Measurements from ENCODE around the gene ABLIM1.

ABLIM1 gene

DNA sequence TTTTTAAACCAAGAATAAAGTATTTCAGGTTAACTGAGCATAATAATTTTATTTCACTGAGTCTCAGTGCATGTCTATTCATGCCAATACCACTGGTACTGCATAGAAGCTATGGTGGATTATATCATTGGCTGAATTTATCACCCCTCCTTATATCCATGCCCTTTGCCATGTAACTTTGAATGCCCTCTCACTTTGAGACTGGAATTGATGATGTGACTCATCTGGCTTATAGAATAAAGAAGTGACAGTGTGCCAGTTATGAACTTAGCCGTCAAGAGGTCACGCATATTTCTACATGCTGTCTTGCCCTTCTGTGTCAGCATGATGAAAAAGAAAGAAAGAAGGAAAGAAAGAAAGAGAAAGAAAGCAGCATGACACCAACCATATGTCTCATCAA, 20.7 kb upstream of the ABLIM1 start:
- DNase-seq = no peak

DNA sequence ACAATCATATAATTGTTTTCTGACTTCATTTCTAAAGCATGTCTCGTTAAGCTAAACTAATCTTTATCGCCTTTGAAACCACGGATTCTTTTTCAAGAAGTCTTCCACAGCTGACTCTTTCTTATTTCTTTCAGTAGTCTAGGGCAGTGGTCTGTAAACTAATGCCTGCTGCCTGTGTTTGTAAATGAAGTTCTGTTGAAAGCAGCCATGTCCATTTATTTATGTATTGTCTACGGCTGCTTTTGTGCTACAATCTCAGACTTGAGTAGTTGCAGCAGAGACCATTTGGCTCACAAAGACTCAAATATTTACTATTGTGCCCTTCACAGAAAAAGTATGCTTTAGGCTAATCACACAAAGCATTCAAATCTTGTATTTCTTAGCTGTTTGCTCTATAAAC, 20.3 kb upstream of the ABLIM1 start:
- no peak for DNase-seq

DNA sequence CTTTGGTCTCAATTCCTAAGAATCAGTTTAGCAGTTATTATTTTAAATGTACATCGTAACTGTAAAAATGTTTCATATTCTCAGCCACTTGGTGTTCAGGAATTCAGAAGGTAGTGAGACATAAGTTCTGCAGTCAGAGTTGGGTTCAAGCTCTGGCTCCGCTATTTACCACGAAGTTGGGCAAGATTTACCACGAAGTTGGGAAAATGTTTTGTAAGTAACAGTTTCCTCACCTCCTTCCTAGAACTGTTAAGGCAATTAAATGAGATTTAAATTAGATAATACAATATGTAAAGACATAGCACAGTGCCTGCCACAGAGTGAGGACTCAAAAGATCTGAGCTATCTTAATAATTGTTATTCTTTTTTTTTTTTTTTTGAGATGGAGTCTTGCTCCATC, 16.3 kb upstream of the ABLIM1 start:
- no peak for DNase-seq

DNA sequence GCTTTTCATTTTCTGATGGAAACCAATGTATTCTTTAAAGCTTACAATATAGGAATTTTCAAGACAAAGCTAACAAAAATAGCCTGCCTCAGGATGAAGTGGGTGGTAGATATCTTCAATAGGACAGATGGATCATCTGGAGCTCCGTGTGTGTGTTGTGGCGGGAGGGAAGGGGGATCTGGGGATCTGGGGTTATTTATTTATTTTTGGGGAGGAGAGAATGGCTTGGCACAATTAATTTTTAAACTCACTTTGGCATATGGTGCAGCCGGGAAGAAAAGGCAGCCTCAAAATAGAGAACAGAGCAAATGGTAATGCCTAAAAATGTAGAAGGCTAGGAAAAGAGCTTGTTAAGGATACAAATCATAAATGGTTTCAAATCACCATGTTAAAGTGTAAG, 11.6 kb upstream of the ABLIM1 start:
- DNase-seq = no peak

DNA sequence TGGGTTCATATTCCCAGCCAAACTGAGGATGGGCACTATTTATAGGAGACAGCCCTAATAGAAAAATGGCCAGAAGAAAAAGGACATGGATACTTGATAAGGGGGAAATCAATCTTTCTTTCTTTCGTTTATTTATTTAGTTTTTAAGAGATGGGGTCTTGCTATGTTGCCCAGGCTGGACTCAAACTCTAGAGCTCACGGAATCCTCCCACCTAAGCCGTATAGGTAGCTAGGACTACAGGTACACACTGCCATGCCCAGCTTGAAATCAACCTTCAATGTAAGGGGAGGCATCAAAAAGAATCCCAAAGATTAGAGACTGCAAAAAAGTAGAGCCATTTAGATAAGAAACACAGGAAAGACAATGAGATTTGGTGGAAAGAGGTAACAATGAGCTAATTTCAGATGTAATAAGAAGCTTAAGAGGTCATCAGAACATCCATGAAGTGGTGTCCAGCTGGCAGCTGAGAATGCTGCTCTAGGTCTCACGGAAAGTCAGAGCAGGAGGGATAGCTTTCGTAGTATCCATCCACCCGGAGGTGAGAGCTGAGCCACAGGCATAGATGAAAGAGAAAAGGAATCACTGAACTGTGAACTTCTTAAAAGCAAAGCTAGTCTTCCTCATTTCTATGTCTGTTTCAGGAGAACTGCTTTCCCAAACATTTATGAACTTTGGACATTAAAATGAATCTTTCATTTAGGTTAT, 10.5 kb upstream of the ABLIM1 start:
- no peak for DNase-seq

DNA sequence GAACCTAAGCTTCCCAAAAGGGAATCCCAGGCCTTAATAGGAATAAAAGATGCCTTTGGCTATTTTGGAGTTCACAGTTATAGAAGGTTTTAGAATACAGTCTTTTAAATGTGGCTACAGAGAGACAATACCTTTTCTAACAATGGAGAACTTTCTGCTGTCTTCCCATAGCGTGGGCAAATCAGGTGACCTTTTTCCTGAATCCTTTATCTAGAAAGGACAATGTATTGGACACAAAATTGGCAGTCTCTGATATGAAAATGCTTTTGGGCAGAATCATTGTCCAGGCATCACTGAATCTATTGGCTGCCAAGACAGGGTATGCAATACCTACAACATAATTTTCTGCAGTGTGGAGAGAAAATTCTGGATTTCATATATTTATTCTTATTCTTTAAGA, 7.8 kb upstream of the ABLIM1 start:
- DNase-seq = no peak

DNA sequence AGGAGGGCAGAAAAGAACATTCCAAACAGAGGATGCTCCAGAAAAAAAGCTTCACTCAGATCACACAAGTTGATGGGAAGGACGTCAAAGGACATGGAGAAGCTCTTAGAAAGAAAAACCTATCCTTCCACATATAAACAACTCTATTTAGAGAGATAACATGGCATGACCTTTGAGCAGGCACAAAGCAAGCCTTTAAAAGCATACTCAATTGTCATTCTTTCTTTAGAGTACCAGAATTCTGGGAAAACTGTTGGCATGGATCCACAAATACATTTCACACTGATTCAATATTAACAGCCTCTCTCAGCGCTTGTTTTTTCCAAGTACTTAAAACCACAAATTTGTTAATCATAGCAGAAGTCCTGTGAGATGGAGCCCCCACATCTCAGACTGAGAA, 7.3 kb upstream of the ABLIM1 start:
- DNase-seq = no peak

DNA sequence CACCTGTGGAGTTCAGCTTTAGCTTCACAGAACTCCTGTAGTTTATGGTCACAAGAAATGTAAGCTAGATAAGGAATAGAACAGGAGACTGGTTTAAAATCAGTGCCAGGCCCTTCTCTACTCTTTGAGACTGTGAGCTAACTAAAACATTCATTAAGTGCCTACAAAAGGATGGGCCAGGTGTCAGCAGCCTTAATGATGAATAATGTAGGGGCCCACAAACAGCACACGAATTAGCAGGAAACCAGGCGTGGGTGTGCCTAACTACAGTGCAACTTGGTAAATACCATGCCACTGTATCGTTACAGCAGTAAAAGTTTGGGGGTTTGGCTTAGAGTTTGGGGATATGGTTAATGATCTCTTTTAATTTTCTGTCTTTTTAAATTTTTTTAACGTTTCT, 6.1 kb upstream of the ABLIM1 start:
- DNase-seq = no peak

DNA sequence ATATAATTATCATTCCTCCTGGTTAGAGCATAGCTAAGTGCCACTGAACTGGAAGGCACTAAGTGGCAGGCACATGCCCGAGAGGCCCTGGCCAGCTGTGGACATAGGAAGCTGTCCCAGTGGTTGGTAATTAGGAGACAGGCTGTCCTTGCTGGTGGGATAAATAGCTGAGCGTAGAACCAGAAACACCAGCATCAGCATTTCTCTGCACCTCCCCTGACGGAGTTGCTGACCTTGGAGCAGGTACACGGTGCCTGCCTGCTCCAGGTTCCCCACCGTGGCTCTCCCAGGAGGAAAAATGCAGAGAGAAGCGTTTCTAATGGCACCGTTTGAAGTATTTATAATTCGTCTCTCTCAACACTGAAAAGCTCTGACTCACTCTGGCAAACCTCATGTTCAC, 5.6 kb upstream of the ABLIM1 start:
- no peak for DNase-seq

DNA sequence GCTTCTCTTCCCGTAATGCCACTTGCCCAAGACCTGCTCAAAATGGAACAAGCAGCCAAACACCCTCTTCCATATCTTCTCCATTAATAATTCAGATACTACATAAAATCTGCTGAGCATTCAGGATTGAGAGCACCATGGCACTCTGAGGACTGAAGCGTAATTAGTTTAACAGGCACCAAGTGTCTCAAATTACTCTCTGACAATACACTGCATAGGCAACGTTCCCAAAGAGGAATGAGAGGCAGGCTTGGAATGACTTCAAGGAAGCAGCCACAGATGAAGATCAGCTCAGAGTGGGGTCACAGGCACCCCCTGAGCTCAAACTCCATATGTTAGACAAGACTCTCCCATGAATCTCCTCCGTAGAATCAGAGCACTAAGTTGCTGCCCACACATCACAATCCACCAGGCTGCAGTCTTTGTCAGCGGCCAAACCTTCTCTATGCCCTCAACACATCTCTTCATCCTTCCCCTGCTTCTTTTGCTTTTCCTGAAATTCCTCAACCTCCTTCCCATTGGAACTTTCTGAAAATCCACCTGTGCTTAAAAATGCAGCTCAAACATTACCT, 4.7 kb upstream of the ABLIM1 start:
- no peak for DNase-seq

DNA sequence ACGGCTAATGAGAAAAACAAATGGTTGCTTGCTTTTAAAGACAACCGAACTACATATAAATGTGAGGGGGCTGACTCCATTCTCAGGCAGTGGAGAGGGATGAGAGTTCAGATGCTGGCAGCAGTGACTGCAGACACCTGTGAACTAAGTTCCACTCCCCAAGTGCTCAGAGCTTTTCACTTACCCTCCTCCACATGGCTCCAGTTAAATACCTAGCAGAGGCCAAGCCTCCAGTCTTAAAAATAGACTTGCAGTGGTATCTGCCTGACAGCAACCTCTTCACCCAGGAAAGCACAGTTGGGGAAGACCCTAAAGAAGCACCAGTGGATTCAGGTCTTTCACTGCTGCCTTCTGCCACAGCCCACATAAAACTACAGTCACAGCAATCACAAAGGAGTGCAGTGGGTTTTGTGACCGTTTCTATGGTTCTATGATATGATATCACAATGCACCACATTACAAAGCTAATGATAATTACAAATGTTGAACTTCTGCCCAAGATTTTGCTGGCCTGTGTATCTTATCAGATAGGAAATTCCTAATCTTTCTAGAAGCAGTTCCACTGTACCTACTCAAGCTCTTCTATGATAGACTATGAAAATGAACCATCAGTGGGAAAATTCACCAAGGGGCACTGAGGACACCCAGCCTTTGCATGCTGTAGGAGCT, 3.3 kb upstream of the ABLIM1 start:
- no peak for DNase-seq

DNA sequence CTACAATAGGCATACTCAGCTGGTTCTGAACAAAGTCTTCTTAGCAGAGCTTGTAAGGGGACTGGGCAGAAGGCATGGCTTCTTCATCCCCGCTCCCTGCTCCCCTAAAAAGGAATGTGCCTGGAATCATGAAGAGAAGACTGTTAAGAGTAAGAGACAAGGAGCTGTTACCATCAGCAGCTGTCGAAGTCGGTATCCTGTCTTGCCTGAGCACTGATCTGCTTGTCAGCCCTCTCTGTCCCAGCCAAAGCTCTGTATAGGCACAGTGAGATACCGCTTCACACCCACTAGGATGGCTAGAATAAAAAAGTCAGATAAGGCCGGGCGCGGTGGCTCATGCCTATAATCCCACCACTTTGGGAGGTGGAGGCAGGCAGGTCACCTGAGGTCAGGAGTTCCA, 2.4 kb downstream of the ABLIM1 start:
- no peak for DNase-seq

DNA sequence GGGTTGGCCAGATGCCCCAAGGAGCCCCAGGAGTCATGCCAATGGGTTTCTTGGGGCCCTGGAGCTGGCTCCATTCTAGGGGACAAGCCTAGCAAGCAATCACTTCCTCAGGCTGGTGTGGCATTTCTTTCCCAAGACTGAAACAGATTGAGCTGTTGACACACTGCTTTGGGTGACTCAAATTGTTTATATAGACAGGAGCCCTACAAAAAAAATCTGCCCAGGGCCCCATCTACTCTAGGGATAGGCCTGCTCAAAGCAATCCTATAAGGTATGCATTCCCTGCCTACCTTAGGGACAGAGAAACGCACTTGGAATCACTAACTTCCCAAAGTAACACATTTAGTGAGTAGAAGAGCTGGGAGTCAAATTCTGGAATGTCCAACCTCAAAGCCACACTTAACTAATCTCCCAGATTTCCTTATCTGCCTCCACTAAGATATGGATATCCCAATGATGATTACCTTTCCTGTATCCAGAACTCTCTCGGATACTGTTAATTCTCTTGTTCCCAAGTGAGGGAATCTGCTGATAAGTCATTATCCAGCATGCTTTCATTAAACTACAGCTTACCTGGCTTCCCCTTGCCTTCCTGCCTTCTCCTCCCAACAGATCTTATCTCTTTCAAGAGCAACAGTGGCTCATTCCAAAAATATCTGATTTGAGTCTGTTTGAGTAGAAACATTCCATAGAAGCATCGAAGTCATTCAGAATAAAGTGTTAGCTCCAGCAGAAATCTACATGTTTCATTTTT, 3.1 kb downstream of the ABLIM1 start:
- DNase-seq = no peak

DNA sequence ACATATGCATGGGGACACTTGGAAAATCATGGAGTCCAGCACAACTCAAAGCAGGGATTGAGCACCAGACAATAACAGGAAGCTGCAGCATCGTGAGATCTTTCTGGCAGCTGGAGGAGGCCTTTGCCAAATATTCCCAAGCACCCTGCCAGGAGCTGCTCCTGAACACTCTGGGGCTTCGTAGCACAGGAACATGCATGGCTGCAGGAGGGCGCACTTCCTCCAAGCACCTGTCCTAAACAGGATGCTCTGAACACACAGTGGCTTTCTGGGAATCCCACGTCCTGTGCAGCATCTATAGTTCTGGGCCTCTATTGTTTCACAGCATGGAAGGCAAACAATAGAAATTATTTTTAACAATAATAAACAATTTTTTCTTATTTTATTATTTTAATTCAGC, 4.1 kb downstream of the ABLIM1 start:
- DNase-seq = no peak

DNA sequence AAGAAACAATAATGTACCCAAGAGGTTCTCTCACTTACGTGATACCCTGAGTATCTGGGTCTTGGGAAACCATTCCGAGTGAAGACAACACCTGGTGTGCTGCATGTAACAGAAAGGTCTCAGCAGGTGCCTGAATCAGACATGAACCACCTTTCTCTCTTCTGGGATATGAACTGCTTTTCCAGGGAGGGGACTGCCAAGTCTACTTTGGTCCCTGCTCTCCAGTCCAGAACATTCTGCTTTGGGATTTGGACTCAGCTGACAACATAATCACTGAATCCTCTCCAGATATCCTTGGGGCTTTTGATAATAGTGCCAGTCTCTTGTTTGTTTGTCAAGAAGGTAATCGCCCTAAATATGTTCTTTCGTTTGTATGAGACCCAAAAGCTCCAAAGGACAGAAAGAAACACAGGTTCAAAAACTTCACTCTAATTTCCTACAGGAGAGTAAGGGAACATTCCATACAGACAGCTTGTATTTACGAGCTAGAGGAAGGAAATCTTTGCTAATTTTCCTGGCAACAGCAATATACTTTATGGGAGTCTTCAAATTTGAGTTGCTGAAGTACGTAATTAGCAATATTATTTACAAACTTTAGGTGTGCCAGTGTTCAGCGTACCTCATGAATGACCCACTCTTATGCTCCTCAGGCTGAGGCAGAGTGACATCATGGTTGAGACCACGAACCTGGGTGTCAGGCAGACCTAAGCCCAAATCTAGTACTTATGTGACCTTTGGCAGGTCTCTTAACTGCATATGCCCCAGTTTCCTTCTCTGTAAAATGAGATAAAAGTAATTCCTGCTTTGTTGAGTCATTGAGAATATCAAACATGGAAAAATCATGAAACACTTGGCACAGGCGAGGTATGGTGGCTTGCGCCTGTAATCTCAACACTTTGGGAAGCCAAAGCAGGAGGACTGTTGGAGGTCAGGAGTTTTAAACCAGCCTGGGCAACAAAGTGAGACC, 5.4 kb downstream of the ABLIM1 start:
- no peak for DNase-seq

DNA sequence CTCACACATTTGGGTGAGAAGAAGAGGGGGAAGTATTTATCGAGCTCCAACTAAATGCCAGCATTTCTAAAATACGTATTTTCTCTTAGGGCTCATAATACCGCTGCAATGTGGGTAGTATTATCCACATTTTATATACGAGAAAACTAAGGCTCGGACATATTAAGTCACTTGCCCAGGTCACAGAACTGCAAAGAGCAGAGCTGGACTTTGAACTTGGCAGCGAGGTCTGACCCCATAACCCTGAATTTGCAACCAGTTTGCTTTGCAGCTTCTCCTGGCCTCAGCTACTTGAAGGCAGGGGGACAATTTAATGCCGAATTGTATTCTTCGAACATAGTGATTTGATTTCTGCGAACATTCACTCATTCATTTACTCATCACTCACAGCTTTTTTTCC, 7.2 kb downstream of the ABLIM1 start:
- no peak for DNase-seq

DNA sequence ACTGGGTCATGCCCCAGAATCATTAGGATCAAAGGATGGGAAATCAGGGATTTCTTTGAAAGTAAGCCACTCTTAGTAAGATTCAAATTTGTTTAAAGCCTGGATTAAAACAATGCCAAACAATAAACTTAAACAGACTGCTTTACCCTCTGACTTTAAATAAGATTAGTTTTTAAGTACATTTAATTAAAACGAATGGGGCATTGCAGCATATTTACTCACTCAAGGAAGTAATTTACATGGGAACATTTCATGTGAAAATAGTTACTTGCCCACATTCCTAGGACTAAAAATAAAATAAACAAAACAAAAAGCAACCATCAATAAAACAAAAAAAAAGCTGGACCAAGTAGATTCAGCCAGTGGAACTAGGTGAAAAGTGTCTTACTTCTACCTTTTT, 7.8 kb downstream of the ABLIM1 start:
- no peak for DNase-seq

DNA sequence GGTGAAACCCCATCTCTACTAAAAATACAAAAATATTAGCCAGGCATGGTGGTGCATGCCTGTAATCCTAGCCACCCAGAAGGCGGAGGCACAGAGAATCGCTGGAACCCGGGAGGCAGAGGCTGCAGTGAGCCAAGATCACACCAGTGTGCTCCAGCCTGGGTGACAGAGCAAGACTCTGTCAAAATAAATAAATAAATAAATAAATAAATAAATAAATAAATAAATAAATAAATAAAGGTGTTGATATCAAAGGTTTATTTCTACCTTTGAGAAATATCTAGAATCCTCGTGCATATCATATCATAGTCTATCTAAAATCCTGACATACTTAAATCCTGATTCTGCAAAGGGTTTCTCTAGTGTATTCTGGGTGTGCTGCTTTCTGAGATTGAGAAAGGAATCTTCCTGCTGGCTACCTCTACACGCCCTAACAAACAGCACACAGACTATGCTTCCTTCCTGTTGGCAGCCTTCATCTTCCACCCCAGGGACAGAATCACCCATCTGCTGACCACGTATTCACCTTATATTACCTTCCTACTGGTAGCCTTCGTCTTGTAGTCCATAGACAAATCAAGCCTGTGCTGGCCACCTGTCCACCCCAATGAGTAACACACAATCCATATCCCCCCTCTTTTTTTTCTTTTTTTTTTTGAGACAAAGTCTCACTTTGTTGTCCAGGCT, 8.7 kb downstream of the ABLIM1 start:
- no peak for DNase-seq

DNA sequence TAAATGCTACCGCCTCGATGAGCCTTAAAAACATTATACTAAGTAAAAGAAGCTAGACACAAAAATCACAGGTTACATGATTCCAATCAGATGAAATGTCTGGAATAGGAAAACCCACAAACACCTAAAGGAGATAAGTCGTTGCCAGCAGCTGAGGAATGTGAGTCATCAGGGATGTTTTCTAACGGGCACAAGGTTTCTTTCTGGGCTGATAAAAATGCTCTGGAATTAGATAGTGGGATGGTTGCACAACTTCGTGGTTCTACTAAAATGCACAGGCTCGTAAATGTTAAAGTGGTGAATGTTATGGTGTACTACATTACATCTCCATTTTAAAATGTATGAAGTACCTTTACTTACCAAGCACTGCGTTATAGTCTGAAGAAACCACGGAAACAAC, 9.7 kb downstream of the ABLIM1 start:
- DNase-seq = no peak

DNA sequence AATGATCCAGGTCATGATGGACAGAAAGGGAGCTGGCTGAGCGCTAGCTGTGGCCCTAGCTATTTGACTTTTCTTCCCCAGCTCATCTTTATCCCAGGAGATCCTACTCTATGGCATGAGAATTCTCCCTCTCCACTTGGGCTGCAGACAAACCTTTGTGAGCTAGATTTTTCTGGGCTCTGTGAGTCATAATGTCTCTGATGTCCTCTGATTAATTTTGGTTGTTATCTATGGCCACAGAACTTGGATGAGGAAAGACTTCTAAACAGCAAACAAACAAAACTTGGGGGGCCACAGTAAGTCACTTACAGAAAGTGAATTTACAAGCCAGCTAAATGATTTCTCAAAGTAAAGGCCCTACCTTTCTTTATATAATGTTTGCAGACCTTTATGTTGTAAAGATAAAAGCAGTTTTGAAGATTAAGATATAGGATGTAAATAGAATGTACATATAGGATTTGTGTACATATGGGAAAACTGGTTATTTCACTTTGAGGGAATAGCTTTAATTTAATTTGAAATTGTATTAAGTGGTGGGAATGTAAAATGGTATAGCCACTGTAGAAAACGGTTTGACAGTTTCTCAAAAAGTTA, 10.4 kb downstream of the ABLIM1 start:
- DNase-seq = no peak

DNA sequence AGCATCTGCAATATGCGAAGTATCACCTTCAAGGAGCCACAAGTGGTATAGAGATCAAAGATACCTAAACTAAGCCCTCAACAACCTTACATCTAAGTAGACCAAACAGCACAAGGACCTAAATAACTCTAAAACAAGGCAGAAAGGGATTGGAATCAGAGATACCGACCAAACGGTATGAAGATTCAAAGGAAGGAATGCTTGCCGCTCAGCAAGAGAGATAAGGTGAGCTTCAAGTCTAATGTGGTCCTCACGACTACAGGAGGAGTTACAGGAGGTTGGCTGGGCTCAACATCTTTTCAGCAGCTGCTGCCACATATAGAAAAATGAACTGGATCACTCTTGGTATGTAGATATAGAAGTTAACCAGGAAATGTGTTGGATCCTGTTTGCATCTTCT, 11.6 kb downstream of the ABLIM1 start:
- no peak for DNase-seq

DNA sequence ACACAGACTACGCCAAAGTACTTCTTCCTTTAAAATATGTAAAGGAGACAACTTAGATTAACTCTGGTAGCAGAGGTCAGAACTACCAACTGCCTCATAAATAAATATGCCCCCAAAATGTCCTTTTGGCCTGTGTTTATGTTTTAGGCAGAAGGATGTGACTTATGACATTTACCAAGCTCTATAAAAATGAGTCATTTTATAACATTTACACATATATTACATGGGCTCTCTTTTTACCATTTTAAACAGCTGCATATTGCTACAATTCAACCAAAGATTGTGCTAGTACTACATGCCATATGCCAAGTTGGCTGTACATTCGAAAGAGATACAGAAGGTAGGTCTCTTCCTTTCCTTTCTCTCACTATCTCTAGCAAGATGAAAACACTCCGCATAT, 12.4 kb downstream of the ABLIM1 start:
- no peak for DNase-seq
